Erythroblast (primary cell): ENCODE data around the gene SEC61A2.

ENCODE experiments used
- GATA1 ChIP-seq: IDR thresholded peaks from 2 replicates; pipeline ENCODE4 v1.6.1; 2011; ENCODE audit warnings: low read depth, mild to moderate bottlenecking, control low read depth, low read length, moderate library complexity
- POLR2A ChIP-seq: IDR thresholded peaks from 2 replicates; pipeline ENCODE4 v1.6.1; 2011; ENCODE audit warnings: mild to moderate bottlenecking, low read length

GRCh38 chr10:12107781-12108180 is 21.7 kb upstream of the SEC61A2 start:
- TF ChIP-seq POLR2A = no peak
- TF ChIP-seq GATA1 = no peak
